WTC11 (cell line): ENCODE measurements around the gene VAV2. TPM values are rescaled to one million over a fixed set of nuclear protein-coding genes. Genes with fewer than 3 reads are reported as not detected.

Source experiments
- ATAC-seq: fragments of 200-7000 bp; cut with Tn5 transposase; 2 replicates; pipeline ENCODE4 v1.10.0; 2021; ENCODE audit warnings: mild to moderate bottlenecking, moderate library complexity
- CTCF ChIA-PET: fragments of 300-600 bp; sonication (Branson Sonifier 250); formaldehyde crosslinking; loops from one replicate; lab custom pipeline; 2021; ENCODE audit warnings: antibody characterized with exemption; lab: Charles Lee
- POLR2A ChIA-PET: fragments of 350-600 bp; sonication (Branson Sonifier 250); formaldehyde crosslinking; loops from one replicate; lab custom pipeline; 2021; ENCODE audit warnings: antibody characterized with exemption; lab: Charles Lee
- DNase-seq: peaks from one replicate; pipeline ENCODE4 v3.0.0; 2021; ENCODE audit warnings: low spot score
- H3K27ac Mint-ChIP-seq: 2 replicates; pipeline ENCODE4 v1.8.0; 2021; ENCODE audit warnings: mixed read lengths
- H3K27me3 Mint-ChIP-seq: 2 replicates; pipeline ENCODE4 v1.8.0; 2021; ENCODE audit warnings: low read depth, mild to moderate bottlenecking, moderate library complexity, mixed read lengths
- H3K36me3 Mint-ChIP-seq: 2 replicates; pipeline ENCODE4 v1.8.0; 2021; ENCODE audit warnings: mixed read lengths
- H3K4me1 Mint-ChIP-seq: 2 replicates; pipeline ENCODE4 v1.8.0; 2022; ENCODE audit warnings: mixed read lengths
- H3K4me3 Mint-ChIP-seq: 2 replicates; pipeline ENCODE4 v1.8.0; 2021; ENCODE audit warnings: mild to moderate bottlenecking, moderate library complexity, mixed read lengths
- H3K9me3 Mint-ChIP-seq: 2 replicates; pipeline ENCODE4 v1.8.0; 2021; ENCODE audit warnings: mixed read lengths
- FOXJ3 ChIP-seq: sonication (generic); formaldehyde crosslinking; IDR thresholded peaks from 2 replicates; pipeline ENCODE4 v1.9.0; 2021; ENCODE audit warnings: missing genetic modification reagents, mild to moderate bottlenecking, borderline replicate concordance
- PRRX2 ChIP-seq: fragments of 250-450 bp; sonication (Bioruptor Pico); IDR thresholded peaks from 2 replicates; pipeline ENCODE4 v1.8.0; 2021; ENCODE audit warnings: mild to moderate bottlenecking
- TP53 ChIP-seq: sonication (generic); formaldehyde crosslinking; IDR thresholded peaks from 2 replicates; pipeline ENCODE4 v1.8.1; 2023; ENCODE audit warnings: mild to moderate bottlenecking, missing genetic modification reagents
- ZNF423 ChIP-seq: fragments of 250-450 bp; sonication (Bioruptor Pico); IDR thresholded peaks from 2 replicates; pipeline ENCODE4 v2.1.2; 2022; ENCODE audit warnings: mild to moderate bottlenecking, moderate library complexity
- ZNF671 ChIP-seq: fragments of 250-450 bp; sonication (Bioruptor Pico); IDR thresholded peaks from 2 replicates; pipeline ENCODE4 v1.8.0; 2021; ENCODE audit warnings: mild to moderate bottlenecking
- total RNA-seq: library from RNA; stranded (reverse); gene quantifications from 3 replicates; pipeline ENCODE4 v1.2.3, GENCODE V29; 2021
- TF ChIP-seq, protein P1 (sequence below): sonication (generic); formaldehyde crosslinking; IDR thresholded peaks from 2 replicates; pipeline ENCODE4 v1.8.0; 2022; ENCODE audit warnings: mild to moderate bottlenecking, missing genetic modification reagents
- TF ChIP-seq, protein P2 (sequence below): sonication (generic); formaldehyde crosslinking; IDR thresholded peaks from 2 replicates; pipeline ENCODE4 v1.8.0; 2023; ENCODE audit warnings: missing genetic modification reagents, mild to moderate bottlenecking, borderline replicate concordance
- TF ChIP-seq, protein P3 (sequence below): fragments of 250-450 bp; sonication (Bioruptor Pico); IDR thresholded peaks from 2 replicates; pipeline ENCODE4 v1.9.0; 2021; ENCODE audit warnings: mild to moderate bottlenecking, borderline replicate concordance
- TF ChIP-seq, protein P4 (sequence below): sonication (generic); formaldehyde crosslinking; IDR thresholded peaks from 2 replicates; pipeline ENCODE4 v1.8.0; 2023; ENCODE audit warnings: missing genetic modification reagents
- TF ChIP-seq, protein P5 (sequence below): sonication (generic); formaldehyde crosslinking; IDR thresholded peaks from 2 replicates; pipeline ENCODE4 v1.8.1; 2023; ENCODE audit warnings: mild to moderate bottlenecking, missing genetic modification reagents
- TF ChIP-seq, protein P6 (sequence below): sonication (generic); formaldehyde crosslinking; IDR thresholded peaks from 2 replicates; pipeline ENCODE4 v1.8.1; 2022; ENCODE audit warnings: missing genetic modification reagents, borderline replicate concordance

Gene VAV2
- total RNA-seq, 1 experiment from 2014 or later = 39.7 TPM

DNA sequence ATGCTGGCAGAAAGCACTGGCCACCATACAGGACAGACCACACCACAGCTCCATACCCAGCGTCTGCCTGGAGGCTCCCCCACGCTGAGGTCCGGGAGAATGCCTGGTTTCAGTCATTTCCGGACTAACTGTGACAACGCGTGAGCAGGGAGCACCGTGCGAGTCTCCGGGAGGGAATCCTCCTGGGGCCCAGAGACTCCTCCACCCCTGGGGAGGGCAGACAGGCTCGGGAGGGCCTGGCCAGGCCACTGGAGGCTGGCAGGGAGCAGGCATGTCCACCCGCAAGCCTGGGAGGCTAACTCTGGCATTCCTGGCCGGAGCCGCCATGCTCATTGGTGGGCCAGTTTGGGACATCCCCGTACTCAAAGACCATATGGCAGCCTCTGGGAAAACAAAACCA, 39.7 kb upstream of the VAV2 start:
- POLR2A ChIA-PET = no interaction called here
- no peaks in the 10 kb centered on the region for H3K27me3 Mint-ChIP-seq
- H3K4me1 Mint-ChIP-seq = no peaks in the 10 kb centered on the region
- TF ChIP-seq, protein P1, sequence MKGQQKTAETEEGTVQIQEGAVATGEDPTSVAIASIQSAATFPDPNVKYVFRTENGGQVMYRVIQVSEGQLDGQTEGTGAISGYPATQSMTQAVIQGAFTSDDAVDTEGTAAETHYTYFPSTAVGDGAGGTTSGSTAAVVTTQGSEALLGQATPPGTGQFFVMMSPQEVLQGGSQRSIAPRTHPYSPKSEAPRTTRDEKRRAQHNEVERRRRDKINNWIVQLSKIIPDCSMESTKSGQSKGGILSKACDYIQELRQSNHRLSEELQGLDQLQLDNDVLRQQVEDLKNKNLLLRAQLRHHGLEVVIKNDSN = no peak
- TF ChIP-seq FOXJ3 (CRISPR knock-in tag) (no peak), ZNF671 (CRISPR knock-in tag) (no peak), ZNF423 (no peak), PRRX2 (CRISPR knock-in tag) (no peak), TP53 (CRISPR knock-in tag) (no peak)
- TF ChIP-seq, protein P2, sequence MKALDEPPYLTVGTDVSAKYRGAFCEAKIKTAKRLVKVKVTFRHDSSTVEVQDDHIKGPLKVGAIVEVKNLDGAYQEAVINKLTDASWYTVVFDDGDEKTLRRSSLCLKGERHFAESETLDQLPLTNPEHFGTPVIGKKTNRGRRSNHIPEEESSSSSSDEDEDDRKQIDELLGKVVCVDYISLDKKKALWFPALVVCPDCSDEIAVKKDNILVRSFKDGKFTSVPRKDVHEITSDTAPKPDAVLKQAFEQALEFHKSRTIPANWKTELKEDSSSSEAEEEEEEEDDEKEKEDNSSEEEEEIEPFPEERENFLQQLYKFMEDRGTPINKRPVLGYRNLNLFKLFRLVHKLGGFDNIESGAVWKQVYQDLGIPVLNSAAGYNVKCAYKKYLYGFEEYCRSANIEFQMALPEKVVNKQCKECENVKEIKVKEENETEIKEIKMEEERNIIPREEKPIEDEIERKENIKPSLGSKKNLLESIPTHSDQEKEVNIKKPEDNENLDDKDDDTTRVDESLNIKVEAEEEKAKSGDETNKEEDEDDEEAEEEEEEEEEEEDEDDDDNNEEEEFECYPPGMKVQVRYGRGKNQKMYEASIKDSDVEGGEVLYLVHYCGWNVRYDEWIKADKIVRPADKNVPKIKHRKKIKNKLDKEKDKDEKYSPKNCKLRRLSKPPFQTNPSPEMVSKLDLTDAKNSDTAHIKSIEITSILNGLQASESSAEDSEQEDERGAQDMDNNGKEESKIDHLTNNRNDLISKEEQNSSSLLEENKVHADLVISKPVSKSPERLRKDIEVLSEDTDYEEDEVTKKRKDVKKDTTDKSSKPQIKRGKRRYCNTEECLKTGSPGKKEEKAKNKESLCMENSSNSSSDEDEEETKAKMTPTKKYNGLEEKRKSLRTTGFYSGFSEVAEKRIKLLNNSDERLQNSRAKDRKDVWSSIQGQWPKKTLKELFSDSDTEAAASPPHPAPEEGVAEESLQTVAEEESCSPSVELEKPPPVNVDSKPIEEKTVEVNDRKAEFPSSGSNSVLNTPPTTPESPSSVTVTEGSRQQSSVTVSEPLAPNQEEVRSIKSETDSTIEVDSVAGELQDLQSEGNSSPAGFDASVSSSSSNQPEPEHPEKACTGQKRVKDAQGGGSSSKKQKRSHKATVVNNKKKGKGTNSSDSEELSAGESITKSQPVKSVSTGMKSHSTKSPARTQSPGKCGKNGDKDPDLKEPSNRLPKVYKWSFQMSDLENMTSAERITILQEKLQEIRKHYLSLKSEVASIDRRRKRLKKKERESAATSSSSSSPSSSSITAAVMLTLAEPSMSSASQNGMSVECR = no peak
- TF ChIP-seq, protein P3, sequence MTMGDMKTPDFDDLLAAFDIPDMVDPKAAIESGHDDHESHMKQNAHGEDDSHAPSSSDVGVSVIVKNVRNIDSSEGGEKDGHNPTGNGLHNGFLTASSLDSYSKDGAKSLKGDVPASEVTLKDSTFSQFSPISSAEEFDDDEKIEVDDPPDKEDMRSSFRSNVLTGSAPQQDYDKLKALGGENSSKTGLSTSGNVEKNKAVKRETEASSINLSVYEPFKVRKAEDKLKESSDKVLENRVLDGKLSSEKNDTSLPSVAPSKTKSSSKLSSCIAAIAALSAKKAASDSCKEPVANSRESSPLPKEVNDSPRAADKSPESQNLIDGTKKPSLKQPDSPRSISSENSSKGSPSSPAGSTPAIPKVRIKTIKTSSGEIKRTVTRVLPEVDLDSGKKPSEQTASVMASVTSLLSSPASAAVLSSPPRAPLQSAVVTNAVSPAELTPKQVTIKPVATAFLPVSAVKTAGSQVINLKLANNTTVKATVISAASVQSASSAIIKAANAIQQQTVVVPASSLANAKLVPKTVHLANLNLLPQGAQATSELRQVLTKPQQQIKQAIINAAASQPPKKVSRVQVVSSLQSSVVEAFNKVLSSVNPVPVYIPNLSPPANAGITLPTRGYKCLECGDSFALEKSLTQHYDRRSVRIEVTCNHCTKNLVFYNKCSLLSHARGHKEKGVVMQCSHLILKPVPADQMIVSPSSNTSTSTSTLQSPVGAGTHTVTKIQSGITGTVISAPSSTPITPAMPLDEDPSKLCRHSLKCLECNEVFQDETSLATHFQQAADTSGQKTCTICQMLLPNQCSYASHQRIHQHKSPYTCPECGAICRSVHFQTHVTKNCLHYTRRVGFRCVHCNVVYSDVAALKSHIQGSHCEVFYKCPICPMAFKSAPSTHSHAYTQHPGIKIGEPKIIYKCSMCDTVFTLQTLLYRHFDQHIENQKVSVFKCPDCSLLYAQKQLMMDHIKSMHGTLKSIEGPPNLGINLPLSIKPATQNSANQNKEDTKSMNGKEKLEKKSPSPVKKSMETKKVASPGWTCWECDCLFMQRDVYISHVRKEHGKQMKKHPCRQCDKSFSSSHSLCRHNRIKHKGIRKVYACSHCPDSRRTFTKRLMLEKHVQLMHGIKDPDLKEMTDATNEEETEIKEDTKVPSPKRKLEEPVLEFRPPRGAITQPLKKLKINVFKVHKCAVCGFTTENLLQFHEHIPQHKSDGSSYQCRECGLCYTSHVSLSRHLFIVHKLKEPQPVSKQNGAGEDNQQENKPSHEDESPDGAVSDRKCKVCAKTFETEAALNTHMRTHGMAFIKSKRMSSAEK = no peak
- TF ChIP-seq, protein P4, sequence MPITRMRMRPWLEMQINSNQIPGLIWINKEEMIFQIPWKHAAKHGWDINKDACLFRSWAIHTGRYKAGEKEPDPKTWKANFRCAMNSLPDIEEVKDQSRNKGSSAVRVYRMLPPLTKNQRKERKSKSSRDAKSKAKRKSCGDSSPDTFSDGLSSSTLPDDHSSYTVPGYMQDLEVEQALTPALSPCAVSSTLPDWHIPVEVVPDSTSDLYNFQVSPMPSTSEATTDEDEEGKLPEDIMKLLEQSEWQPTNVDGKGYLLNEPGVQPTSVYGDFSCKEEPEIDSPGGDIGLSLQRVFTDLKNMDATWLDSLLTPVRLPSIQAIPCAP = no peak
- TF ChIP-seq, protein P5, sequence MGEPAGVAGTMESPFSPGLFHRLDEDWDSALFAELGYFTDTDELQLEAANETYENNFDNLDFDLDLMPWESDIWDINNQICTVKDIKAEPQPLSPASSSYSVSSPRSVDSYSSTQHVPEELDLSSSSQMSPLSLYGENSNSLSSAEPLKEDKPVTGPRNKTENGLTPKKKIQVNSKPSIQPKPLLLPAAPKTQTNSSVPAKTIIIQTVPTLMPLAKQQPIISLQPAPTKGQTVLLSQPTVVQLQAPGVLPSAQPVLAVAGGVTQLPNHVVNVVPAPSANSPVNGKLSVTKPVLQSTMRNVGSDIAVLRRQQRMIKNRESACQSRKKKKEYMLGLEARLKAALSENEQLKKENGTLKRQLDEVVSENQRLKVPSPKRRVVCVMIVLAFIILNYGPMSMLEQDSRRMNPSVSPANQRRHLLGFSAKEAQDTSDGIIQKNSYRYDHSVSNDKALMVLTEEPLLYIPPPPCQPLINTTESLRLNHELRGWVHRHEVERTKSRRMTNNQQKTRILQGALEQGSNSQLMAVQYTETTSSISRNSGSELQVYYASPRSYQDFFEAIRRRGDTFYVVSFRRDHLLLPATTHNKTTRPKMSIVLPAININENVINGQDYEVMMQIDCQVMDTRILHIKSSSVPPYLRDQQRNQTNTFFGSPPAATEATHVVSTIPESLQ (CRISPR knock-in tag) = no peak
- TF ChIP-seq, protein P6, sequence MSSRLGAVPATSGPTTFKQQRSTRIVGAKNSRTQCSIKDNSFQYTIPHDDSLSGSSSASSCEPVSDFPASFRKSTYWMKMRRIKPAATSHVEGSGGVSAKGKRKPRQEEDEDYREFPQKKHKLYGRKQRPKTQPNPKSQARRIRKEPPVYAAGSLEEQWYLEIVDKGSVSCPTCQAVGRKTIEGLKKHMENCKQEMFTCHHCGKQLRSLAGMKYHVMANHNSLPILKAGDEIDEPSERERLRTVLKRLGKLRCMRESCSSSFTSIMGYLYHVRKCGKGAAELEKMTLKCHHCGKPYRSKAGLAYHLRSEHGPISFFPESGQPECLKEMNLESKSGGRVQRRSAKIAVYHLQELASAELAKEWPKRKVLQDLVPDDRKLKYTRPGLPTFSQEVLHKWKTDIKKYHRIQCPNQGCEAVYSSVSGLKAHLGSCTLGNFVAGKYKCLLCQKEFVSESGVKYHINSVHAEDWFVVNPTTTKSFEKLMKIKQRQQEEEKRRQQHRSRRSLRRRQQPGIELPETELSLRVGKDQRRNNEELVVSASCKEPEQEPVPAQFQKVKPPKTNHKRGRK (CRISPR knock-in tag) = no peak
- CTCF ChIA-PET = no interaction called here
- no peak for ATAC-seq
- H3K27ac Mint-ChIP-seq = no peak overlapping the region
- no peak overlapping the region for H3K4me3 Mint-ChIP-seq
- no peak for DNase-seq
- H3K9me3 Mint-ChIP-seq = no peaks in the 10 kb centered on the region
- H3K36me3 Mint-ChIP-seq = peaks cover 38% of the 10 kb centered on the region
